ENCODE results near the gene NRIP3. TPM values are rescaled to one million over a fixed set of nuclear protein-coding genes. Genes with fewer than 3 reads are reported as not detected.
"Not testable (repeated sequence)": the region's sequence is repeated elsewhere in the genome, so short reads cannot be mapped to it uniquely, and the experiment has no call there.

The NRIP3 gene
- total RNA-seq, 1 donor from 2014 or later: 7.7 TPM

DNA sequence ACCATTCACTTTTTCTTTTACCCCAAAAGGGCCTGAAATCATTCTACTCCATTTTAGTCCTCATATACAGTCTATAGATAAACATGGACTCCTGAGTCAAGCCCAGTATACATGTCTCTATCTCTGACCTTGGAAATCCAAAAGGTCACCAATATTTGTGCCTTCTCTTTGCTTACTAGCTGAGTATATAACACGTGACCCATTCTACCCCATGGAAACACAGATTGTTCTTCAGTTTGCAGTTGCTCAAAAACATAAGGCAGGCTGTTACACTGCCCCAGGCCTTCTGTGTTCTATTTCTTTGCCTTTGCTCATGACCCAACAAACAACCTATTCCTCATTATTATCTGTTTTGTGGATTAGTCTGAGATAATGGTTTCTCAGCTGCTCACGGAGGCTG lies 5.8 kb downstream of the NRIP3 start:
- intact Hi-C loops (cut with DNase I): no loop called here
- no peak for DNase-seq (ENCODE audit: low spot score in 2 of 2)
- Histone ChIP-seq H3K9me3 (no peaks in the 10 kb centered on the region), H3K4me1 (peaks cover 0 to 2% of the 10 kb centered on the region in 2 donors), H3K27ac (no peak overlapping the region), H3K27me3 (no peaks in the 10 kb centered on the region), H3K4me3 (no peak overlapping the region), H3K36me3 (no peaks in the 10 kb centered on the region)
- TF ChIP-seq, protein P1, sequence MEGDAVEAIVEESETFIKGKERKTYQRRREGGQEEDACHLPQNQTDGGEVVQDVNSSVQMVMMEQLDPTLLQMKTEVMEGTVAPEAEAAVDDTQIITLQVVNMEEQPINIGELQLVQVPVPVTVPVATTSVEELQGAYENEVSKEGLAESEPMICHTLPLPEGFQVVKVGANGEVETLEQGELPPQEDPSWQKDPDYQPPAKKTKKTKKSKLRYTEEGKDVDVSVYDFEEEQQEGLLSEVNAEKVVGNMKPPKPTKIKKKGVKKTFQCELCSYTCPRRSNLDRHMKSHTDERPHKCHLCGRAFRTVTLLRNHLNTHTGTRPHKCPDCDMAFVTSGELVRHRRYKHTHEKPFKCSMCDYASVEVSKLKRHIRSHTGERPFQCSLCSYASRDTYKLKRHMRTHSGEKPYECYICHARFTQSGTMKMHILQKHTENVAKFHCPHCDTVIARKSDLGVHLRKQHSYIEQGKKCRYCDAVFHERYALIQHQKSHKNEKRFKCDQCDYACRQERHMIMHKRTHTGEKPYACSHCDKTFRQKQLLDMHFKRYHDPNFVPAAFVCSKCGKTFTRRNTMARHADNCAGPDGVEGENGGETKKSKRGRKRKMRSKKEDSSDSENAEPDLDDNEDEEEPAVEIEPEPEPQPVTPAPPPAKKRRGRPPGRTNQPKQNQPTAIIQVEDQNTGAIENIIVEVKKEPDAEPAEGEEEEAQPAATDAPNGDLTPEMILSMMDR (IDR thresholded peaks at IDR 0.05): no peak

- Histone ChIP-seq H3K27me3 (no peaks in the 10 kb centered on the region), H3K9me3 (no peaks in the 10 kb centered on the region), H3K27ac (no peak overlapping the region), H3K36me3 (no peaks in the 10 kb centered on the region), H3K4me3 (no peak overlapping the region), H3K4me1 (no peaks in the 10 kb centered on the region)
- no peak for DNase-seq (ENCODE audit: low spot score in 2 of 2)
- TF ChIP-seq, protein P1 (IDR thresholded peaks at IDR 0.05): no peak
- intact Hi-C loops (cut with DNase I): no loop called here
Observed at GRCh38 chr11:8997451-8997850, 6.3 kb downstream of the NRIP3 start.

DNA sequence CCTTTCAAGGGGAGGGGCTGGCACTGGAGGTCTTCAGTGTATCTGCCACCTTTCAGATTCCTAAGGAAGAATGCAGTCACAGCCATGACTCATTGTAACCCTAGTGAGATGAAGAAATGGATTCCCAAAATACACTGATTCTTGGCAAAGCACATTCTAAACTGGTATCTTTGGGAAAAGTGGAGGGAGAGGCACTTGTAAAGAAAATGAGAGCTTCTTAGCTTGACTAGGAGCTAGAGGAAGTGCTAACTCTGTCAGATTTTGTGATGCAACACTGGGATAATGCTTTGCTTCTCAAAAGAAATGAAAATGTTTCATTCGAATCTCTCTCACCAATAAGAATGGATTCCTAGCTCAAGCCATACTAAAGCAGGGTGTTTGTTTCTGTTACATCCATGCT lies 14.3 kb downstream of the NRIP3 start:
- no peaks in the 10 kb centered on the region for H3K36me3 ChIP-seq
- intact Hi-C loops (cut with DNase I): no loop called here
- peaks cover 0 to 3% of the 10 kb centered on the region in 2 donors for H3K4me1 ChIP-seq
- TF ChIP-seq, protein P1 (IDR thresholded peaks at IDR 0.05): no peak
- no peak overlapping the region for H3K27ac ChIP-seq
- no peaks in the 10 kb centered on the region for H3K27me3 ChIP-seq
- DNase-seq (ENCODE audit: low spot score in 2 of 2): no peak
- H3K9me3 ChIP-seq: no peaks in the 10 kb centered on the region
- H3K4me3 ChIP-seq: no peak overlapping the region

- Histone ChIP-seq H3K4me3 (no peak overlapping the region), H3K36me3 (no peaks in the 10 kb centered on the region), H3K27me3 (no peaks in the 10 kb centered on the region), H3K9me3 (no peaks in the 10 kb centered on the region), H3K27ac (no peak overlapping the region), H3K4me1 (peaks cover 0 to 3% of the 10 kb centered on the region in 2 donors)
- no peak for DNase-seq (ENCODE audit: low spot score in 2 of 2)
- TF ChIP-seq, protein P1 (IDR thresholded peaks at IDR 0.05): no peak
- intact Hi-C loops (cut with DNase I): no loop called here
Observed at GRCh38 chr11:8988329-8989234, 15.2 kb downstream of the NRIP3 start.

DNA sequence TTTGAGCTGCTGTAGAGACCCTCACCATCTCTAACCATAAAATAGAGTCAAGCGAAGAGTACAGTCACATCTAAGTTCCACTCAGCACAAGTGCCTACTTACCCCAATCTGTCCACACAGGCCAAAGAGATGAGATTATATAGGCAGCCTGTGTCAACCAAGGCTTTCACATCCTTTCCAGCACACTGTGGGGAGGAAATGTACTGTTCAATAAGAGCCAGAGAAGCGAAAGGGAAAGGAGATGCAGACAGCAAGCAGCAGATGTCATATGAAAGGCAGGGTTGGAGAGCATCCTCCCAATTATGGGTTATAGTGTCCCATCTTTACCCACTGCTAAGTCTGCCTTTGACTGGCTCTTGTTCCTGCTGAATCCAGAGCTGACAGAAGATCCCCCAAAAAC lies 16.4 kb downstream of the NRIP3 start:
- no peak overlapping the region for H3K4me3 ChIP-seq
- H3K36me3 ChIP-seq: no peaks in the 10 kb centered on the region
- H3K9me3 ChIP-seq: no peaks in the 10 kb centered on the region
- no peaks in the 10 kb centered on the region for H3K27me3 ChIP-seq
- intact Hi-C loops (cut with DNase I): no loop called here
- TF ChIP-seq, protein P1 (IDR thresholded peaks at IDR 0.05): no peak
- H3K27ac ChIP-seq: no peak overlapping the region
- peaks cover 0 to 3% of the 10 kb centered on the region in 2 donors for H3K4me1 ChIP-seq
- no peak for DNase-seq (ENCODE audit: low spot score in 2 of 2)

- DNase-seq (ENCODE audit: low spot score in 2 of 2); H3K36me3 ChIP-seq; H3K27me3 ChIP-seq; H3K9me3 ChIP-seq; H3K27ac ChIP-seq; H3K4me3 ChIP-seq; intact Hi-C loops (cut with DNase I); H3K4me1 ChIP-seq: not testable (repeated sequence)
Observed at GRCh38 chr11:8986772-8987171, 17.0 kb downstream of the NRIP3 start.

Data from ascending aorta (tissue), 2 donors.